Measurements from ENCODE around the gene WFS1. TPM values are rescaled to one million over a fixed set of nuclear protein-coding genes. Genes with fewer than 3 reads are reported as not detected.

The WFS1 gene
- total and polyA plus RNA-seq, 10 donors, result 4.9 to 62.2 (median 34.8) TPM

DNA sequence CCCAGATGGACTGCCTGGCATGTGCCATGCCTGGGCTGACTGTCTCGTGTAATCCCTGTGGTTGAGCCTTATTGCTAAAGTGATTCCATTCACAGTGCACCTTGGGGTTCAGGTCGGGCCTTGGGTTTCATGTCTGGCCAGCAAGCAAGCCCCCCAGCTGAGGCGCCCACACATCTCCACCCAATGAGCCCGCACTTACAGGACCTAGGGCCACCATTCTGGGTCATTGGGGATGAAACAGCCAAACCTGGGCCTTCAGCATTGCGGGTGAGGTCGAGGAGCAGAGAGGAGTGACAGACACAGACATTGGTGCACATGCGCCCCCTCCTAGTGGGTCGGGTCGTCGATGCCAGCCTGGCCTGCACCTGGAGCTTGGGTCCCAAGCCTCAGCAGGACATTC is 21.3 kb upstream of the WFS1 start:
- TF ChIP-seq, protein P1, sequence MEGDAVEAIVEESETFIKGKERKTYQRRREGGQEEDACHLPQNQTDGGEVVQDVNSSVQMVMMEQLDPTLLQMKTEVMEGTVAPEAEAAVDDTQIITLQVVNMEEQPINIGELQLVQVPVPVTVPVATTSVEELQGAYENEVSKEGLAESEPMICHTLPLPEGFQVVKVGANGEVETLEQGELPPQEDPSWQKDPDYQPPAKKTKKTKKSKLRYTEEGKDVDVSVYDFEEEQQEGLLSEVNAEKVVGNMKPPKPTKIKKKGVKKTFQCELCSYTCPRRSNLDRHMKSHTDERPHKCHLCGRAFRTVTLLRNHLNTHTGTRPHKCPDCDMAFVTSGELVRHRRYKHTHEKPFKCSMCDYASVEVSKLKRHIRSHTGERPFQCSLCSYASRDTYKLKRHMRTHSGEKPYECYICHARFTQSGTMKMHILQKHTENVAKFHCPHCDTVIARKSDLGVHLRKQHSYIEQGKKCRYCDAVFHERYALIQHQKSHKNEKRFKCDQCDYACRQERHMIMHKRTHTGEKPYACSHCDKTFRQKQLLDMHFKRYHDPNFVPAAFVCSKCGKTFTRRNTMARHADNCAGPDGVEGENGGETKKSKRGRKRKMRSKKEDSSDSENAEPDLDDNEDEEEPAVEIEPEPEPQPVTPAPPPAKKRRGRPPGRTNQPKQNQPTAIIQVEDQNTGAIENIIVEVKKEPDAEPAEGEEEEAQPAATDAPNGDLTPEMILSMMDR (IDR thresholded peaks at IDR 0.05 in 8 of 11, conservative IDR thresholded peaks at IDR 0.05 in 3 of 11), result no peak
- no peak for TF ChIP-seq POLR2A (IDR thresholded peaks at IDR 0.05)
- no peak for TF ChIP-seq POLR2AphosphoS5 (IDR thresholded peaks at IDR 0.05)
- Histone ChIP-seq H3K36me3 (no peaks in the 10 kb centered on the region), H3K27ac (no peak overlapping the region), H3K4me3 (no peak overlapping the region), H3K9me3 (peaks cover 0 to 19% (median 10%) of the 10 kb centered on the region in 8 donors), H3K4me1 (peaks cover 0 to 15% (median 8%) of the 10 kb centered on the region in 6 donors), H3K27me3 (replicated peaks in 1 of 7) (peaks cover 0 to 73% (median 24%) of the 10 kb centered on the region in 7 donors)
- DNase-seq, result peak; percentile 59
- intact Hi-C loops (cut with DNase I; ENCODE audit: low total_unique reads), result no loop called here
- WGBS, 5 donors, result 65 to 86% (median 73%) methylated on average over 7 to 10 of the region's 10 CpGs

DNA sequence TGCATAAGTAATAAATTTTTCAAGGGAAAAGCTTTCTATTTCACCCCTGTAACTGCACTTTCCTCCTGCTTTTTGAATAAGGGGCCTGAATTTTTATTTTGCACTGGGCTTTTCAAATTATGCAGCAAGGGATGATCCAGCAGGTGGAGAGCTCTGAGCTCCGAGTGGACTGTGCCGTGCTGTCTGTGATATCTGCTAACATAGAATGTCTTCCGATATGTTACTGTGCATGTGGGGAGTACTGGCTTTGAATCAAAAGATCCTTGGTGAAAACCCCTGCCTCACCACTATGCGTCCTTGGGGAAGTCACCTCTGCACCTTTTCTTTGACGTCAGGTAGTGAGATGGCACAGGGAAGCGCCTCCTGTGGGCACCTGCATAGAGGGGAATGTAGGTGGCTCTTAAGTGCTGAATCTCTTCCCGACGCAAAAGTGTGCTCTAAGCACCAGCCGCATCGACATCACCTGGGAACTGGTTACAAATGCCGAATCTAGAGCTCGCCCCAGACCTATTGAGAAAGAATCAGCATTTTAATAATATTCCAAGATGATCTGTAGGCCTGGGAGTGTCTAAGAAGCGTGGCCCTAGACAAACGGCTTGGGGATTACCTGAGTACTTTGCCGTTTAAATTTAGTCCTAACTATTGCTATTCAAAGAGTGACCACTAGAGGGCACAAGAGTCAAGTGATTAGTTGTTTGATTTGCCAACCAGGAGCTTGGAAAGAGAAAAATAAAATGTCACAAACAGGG is 19.2 kb upstream of the WFS1 start:
- intact Hi-C loops (cut with DNase I; ENCODE audit: low total_unique reads), result loop anchor here (5.0 kb wide), 1 partner anchor 77 kb away; no protein-coding TSS in a partner anchor
- TF ChIP-seq, protein P1 (IDR thresholded peaks at IDR 0.05 in 8 of 11, conservative IDR thresholded peaks at IDR 0.05 in 3 of 11), result peak; percentile 52 to 86 (median 80)
- TF ChIP-seq POLR2A (IDR thresholded peaks at IDR 0.05), result no peak
- WGBS, 5 donors, result 18 to 22% (median 22%) methylated on average over 15 of the region's 15 CpGs
- no peak overlapping the region for H3K27ac ChIP-seq
- H3K4me1 ChIP-seq, result peaks cover 0 to 10% (median 4%) of the 10 kb centered on the region in 6 donors
- DNase-seq, result peak; percentile 51
- H3K36me3 ChIP-seq, result no peaks in the 10 kb centered on the region
- H3K9me3 ChIP-seq, result peaks cover 0 to 7% (median 0%) of the 10 kb centered on the region in 8 donors
- peaks cover 0 to 52% (median 22%) of the 10 kb centered on the region in 7 donors for H3K27me3 ChIP-seq (replicated peaks in 1 of 7)
- no peak overlapping the region for H3K4me3 ChIP-seq

DNA sequence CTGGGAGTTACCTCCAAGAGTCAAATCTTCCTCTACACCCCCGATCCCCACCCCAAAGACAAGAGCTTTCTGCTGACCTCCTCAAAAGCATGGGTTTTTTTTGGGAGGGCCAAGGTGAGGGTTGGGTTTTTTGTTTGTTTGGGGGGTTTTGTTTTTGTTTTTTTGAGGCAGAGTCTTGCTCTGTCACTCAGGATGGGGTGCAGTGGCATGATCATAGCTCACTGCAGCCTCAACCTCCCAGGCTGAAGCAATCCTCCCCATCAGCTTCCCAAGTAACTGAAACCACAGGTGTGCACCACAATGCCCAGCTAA is 18.7 kb upstream of the WFS1 start:
- TF ChIP-seq POLR2A (IDR thresholded peaks at IDR 0.05), result no peak
- TF ChIP-seq, protein P1 (IDR thresholded peaks at IDR 0.05 in 8 of 11, conservative IDR thresholded peaks at IDR 0.05 in 3 of 11), result peak in 2 of 11 experiments; percentile 5 to 10
- 0% methylated on average over 1 of the region's 1 CpG for WGBS, 5 donors
- H3K27me3 ChIP-seq (replicated peaks in 1 of 7), result peaks cover 0 to 47% (median 16%) of the 10 kb centered on the region in 7 donors
- no peak for DNase-seq
- peaks cover 0 to 6% (median 0%) of the 10 kb centered on the region in 8 donors for H3K9me3 ChIP-seq
- intact Hi-C loops (cut with DNase I; ENCODE audit: low total_unique reads), result loop anchor here (5.0 kb wide), 1 partner anchor 76 kb away; no protein-coding TSS in a partner anchor
- no peak overlapping the region for H3K27ac ChIP-seq
- no peaks in the 10 kb centered on the region for H3K36me3 ChIP-seq
- H3K4me1 ChIP-seq, result peaks cover 0 to 5% (median under 1%) of the 10 kb centered on the region in 6 donors
- H3K4me3 ChIP-seq, result no peak overlapping the region

DNA sequence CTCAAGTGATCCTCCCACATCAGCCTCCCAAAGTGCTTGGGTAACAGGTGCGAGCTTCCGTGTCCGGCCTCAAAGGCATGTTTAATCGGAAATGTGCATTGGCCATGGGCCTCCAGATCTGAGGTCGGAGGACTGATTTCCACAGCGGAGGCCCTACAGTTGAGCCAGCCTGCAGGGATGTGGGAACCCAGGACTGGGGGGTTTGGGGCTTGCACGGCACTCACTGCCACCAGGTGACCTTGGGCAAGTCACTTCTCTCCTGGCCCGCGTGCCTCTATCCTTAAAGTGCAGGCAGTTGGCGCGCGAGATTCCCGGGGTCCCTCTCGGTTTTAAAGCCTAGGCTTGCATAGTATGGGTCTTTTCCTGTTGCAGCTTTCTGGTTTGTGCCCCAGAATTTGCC is 18.3 kb upstream of the WFS1 start:
- TF ChIP-seq, protein P1 (IDR thresholded peaks at IDR 0.05 in 8 of 11, conservative IDR thresholded peaks at IDR 0.05 in 3 of 11), result no peak
- no peak for TF ChIP-seq POLR2A (IDR thresholded peaks at IDR 0.05)
- no peak for TF ChIP-seq POLR2AphosphoS5 (IDR thresholded peaks at IDR 0.05)
- peak; percentile 69 for DNase-seq
- Histone ChIP-seq H3K4me1 (peaks cover 0 to 5% (median 0%) of the 10 kb centered on the region in 6 donors), H3K27me3 (replicated peaks in 1 of 7) (peaks cover 0 to 43% (median 12%) of the 10 kb centered on the region in 7 donors), H3K36me3 (no peaks in the 10 kb centered on the region), H3K27ac (no peak overlapping the region), H3K4me3 (no peak overlapping the region), H3K9me3 (peaks cover 0 to 6% (median 0%) of the 10 kb centered on the region in 8 donors)
- WGBS, 5 donors, result 88 to 95% (median 94%) methylated on average over 12 to 14 of the region's 14 CpGs
- intact Hi-C loops (cut with DNase I; ENCODE audit: low total_unique reads), result loop anchor here (5.0 kb wide), 1 partner anchor 76 kb away; no protein-coding TSS in a partner anchor
